Ascending aorta (tissue), 2 donors: ENCODE measurements around the gene MACROH2A1. TPM values are rescaled to one million over a fixed set of nuclear protein-coding genes. Genes with fewer than 3 reads are reported as not detected.

ENCODE experiments used
- DNase-seq, 2 donors: peaks; one replicate each; pipeline ENCODE4 v3.0.0-alpha.2; 2019; ENCODE audit warnings: low spot score in 2 of 2
- H3K27ac ChIP-seq, 2 donors: fragments of 200-600 bp; sonication (generic); one replicate each; pipeline ENCODE4 v1.5.1; 2016 to 2017; ENCODE audit warnings: mild to moderate bottlenecking in 1 of 2
- H3K27me3 ChIP-seq: fragments of 200-600 bp; sonication (generic); one replicate; pipeline ENCODE4 v1.5.1; 2017
- H3K36me3 ChIP-seq, 2 donors: fragments of 200-600 bp; sonication (generic); one replicate each; pipeline ENCODE4 v1.5.1; 2016
- H3K4me1 ChIP-seq, 2 donors: fragments of 200-600 bp; sonication (generic); one replicate each; pipeline ENCODE4 v1.5.1; 2016 to 2017; ENCODE audit warnings: mild to moderate bottlenecking in 1 of 2
- H3K4me3 ChIP-seq, 2 donors: fragments of 200-600 bp; sonication (generic); one replicate each; pipeline ENCODE4 v1.5.1; 2016 to 2017; ENCODE audit warnings: mild to moderate bottlenecking in 1 of 2
- H3K9me3 ChIP-seq, 2 donors: fragments of 200-600 bp; sonication (generic); one replicate each; pipeline ENCODE4 v1.5.1; 2016
- intact Hi-C: fragments of 100-400 bp; cut with DNase I; formaldehyde crosslinking; loops from one replicate; pipeline ENCODE4 v1.15.1; 2023
- total RNA-seq: library from RNA; depleted of rRNA; stranded (reverse); fragments of >200 nt; gene quantifications from one replicate; pipeline ENCODE4 v1.1.0, GENCODE V29; 2016
- TF ChIP-seq, protein P1 (sequence below), 3 experiments: fragments of 200-600 bp in 2 of 3; fragments of 450-650 bp in 1 of 3; sonication (generic) in 2 of 3; IDR thresholded peaks; one replicate each; pipeline ENCODE4 v1.5.1; 2016 to 2019; ENCODE audit warnings: antibody characterized with exemption in 3 of 3, mild to moderate bottlenecking in 1 of 3, moderate library complexity in 1 of 3

Gene MACROH2A1
- total RNA-seq, 1 donor from 2014 or later: 216 TPM

- Histone ChIP-seq H3K4me3 (no peak overlapping the region), H3K4me1 (no peaks in the 10 kb centered on the region), H3K27me3 (no peaks in the 10 kb centered on the region), H3K36me3 (peaks cover 67 to 82% of the 10 kb centered on the region in 2 donors), H3K9me3 (no peaks in the 10 kb centered on the region), H3K27ac (no peak overlapping the region)
- TF ChIP-seq, protein P1, sequence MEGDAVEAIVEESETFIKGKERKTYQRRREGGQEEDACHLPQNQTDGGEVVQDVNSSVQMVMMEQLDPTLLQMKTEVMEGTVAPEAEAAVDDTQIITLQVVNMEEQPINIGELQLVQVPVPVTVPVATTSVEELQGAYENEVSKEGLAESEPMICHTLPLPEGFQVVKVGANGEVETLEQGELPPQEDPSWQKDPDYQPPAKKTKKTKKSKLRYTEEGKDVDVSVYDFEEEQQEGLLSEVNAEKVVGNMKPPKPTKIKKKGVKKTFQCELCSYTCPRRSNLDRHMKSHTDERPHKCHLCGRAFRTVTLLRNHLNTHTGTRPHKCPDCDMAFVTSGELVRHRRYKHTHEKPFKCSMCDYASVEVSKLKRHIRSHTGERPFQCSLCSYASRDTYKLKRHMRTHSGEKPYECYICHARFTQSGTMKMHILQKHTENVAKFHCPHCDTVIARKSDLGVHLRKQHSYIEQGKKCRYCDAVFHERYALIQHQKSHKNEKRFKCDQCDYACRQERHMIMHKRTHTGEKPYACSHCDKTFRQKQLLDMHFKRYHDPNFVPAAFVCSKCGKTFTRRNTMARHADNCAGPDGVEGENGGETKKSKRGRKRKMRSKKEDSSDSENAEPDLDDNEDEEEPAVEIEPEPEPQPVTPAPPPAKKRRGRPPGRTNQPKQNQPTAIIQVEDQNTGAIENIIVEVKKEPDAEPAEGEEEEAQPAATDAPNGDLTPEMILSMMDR (IDR thresholded peaks at IDR 0.05): no peak
- intact Hi-C loops: loop anchor here (10.0 kb wide), 2 partner anchors 324 to 424 kb away; no protein-coding TSS in a partner anchor
- DNase-seq: no peak
Measured at GRCh38 chr5:135339189-135339588, 59.8 kb downstream of the MACROH2A1 start.

- no peak for DNase-seq
- no peak overlapping the region for H3K4me3 ChIP-seq
- peaks cover 46 to 69% of the 10 kb centered on the region in 2 donors for H3K36me3 ChIP-seq
- intact Hi-C loops: loop anchor here (10.0 kb wide), 2 partner anchors 322 to 422 kb away; no protein-coding TSS in a partner anchor
- TF ChIP-seq, protein P1 (IDR thresholded peaks at IDR 0.05): no peak
- no peak overlapping the region for H3K27ac ChIP-seq
- no peaks in the 10 kb centered on the region for H3K4me1 ChIP-seq
- no peaks in the 10 kb centered on the region for H3K27me3 ChIP-seq
- no peaks in the 10 kb centered on the region for H3K9me3 ChIP-seq
Measured at GRCh38 chr5:135337064-135337463, 62.0 kb downstream of the MACROH2A1 start.

DNA sequence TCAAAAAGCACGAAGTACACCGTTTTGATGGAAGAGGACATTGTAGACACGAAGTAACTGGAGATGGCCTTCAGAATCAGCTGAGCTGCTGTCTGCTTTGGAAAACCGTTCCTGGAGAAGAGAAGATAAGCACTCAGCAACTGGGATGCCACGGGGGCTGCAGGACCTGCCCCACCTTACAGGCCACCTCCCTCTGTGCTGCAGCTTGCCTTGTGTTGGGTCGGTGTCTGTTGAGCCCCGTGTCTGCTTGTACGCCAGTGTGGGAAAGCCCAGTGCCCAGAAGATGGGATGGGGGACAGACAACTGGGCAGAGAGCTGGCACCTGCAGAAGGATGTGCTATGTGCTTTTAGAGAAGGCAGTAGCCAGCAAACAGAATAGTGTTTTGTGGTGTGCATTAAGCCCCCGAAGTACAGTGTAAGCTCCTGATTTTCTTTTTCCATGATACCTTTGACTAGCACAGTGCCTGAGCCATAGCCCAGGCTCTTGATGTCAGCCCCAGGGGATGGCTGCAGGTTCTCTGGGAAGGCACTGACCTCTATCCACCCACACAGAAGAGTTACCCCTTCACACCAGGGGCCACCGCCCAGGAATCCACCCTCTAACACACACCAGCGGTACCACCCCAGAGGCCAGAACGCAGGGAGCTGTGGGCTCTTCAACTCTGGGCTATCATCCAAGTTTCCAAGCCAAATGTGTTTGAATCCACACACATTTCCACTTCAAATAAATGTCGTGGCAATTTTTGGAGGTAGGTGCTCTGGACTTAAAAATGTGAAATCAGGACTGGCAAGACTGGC, 63.8 kb downstream of the MACROH2A1 start:
- TF ChIP-seq, protein P1 (IDR thresholded peaks at IDR 0.05): no peak
- H3K36me3 ChIP-seq: peaks cover 31 to 55% of the 10 kb centered on the region in 2 donors
- H3K27me3 ChIP-seq: no peaks in the 10 kb centered on the region
- no peak overlapping the region for H3K27ac ChIP-seq
- no peak overlapping the region for H3K4me3 ChIP-seq
- no peaks in the 10 kb centered on the region for H3K9me3 ChIP-seq
- intact Hi-C loops: loop anchor here (10.0 kb wide), 2 partner anchors 320 to 420 kb away; no protein-coding TSS in a partner anchor
- no peak for DNase-seq
- H3K4me1 ChIP-seq: no peaks in the 10 kb centered on the region

GRCh38 chr5:135333732-135334515, 65.1 kb downstream of the MACROH2A1 start:
- H3K4me3 ChIP-seq: no peak overlapping the region
- TF ChIP-seq, protein P1 (IDR thresholded peaks at IDR 0.05): no peak
- H3K9me3 ChIP-seq: no peaks in the 10 kb centered on the region
- no peak for DNase-seq
- no peaks in the 10 kb centered on the region for H3K27me3 ChIP-seq
- H3K36me3 ChIP-seq: peaks cover 18 to 42% of the 10 kb centered on the region in 2 donors
- no peaks in the 10 kb centered on the region for H3K4me1 ChIP-seq
- intact Hi-C loops: loop anchor here (5.0 to 10.0 kb wide), 3 partner anchors 127 to 419 kb away; no protein-coding TSS in a partner anchor
- no peak overlapping the region for H3K27ac ChIP-seq

DNA sequence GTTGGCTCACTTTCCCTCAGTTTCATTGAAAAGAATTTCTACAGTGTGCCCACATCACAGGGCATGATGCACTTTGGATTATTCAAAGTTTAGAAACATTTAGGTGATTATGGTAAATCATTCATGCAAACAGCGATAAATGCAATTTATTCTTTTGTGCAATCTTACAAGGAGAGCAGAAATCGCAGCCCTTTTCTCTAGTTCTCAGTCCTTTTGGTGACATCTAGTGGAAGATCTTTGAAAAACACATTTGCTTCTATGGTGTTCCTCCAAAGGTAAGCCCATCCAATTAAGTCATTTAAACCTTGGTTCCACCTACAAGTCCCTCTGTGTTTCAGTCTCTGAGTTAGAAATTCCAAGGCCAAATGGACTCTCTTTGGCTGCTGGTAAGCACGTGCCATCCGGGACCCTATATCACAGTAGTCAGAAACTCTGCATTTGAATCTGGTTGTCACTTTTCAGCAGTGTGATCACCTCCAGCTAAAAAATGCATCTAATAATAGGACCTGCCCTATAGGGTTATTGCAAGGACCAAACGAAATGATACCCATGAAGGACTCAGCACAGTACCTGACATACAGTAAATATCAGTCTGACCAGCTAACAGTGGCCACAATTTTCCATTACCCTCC, 66.4 kb downstream of the MACROH2A1 start:
- H3K27me3 ChIP-seq: no peaks in the 10 kb centered on the region
- DNase-seq: no peak
- H3K36me3 ChIP-seq: peaks cover 8 to 29% of the 10 kb centered on the region in 2 donors
- intact Hi-C loops: loop anchor here (1.0 to 10.0 kb wide), 4 partner anchors 125 to 418 kb away; no protein-coding TSS in a partner anchor
- no peaks in the 10 kb centered on the region for H3K4me1 ChIP-seq
- H3K4me3 ChIP-seq: no peak overlapping the region
- H3K9me3 ChIP-seq: no peaks in the 10 kb centered on the region
- TF ChIP-seq, protein P1 (IDR thresholded peaks at IDR 0.05): peak; percentile 34 to 60 (median 37)
- H3K27ac ChIP-seq: no peak overlapping the region
